GM23338 (cell line): Measurements from ENCODE around the gene BARX1. TPM values are rescaled to one million over a fixed set of nuclear protein-coding genes. Genes with fewer than 3 reads are reported as not detected.

ENCODE experiments used
- ATAC-seq: fragments of 200-7000 bp; cut with Tn5 transposase; 3 replicates; pipeline ENCODE4 v1.9.1; 2020
- DNase-seq: peaks from one replicate; pipeline ENCODE4 v3.0.0-alpha.2; 2015; ENCODE audit warnings: low spot score
- H2AFZ ChIP-seq: fragments of 200-600 bp; sonication (generic); 2 replicates; pipeline ENCODE4 v1.8.0; 2016; ENCODE audit warnings: antibody characterized with exemption, mild to moderate bottlenecking, moderate library complexity
- H3F3A ChIP-seq: fragments of 200-600 bp; sonication (generic); replicated peaks from 2 replicates; pipeline ENCODE4 v1.8.0; 2017; ENCODE audit warnings: antibody characterized with exemption, mixed run types, low read depth
- H3K27ac ChIP-seq: fragments of 200-600 bp; sonication (generic); 2 replicates; pipeline ENCODE4 v1.6.1; 2016; ENCODE audit warnings: low read depth
- H3K27me3 ChIP-seq: fragments of 200-600 bp; sonication (generic); 2 replicates; pipeline ENCODE4 v1.8.0; 2016; ENCODE audit warnings: mild to moderate bottlenecking, mixed run types, moderate library complexity; ENCODE audit not compliant: insufficient read depth
- H3K36me3 ChIP-seq: fragments of 200-600 bp; sonication (generic); 2 replicates; pipeline ENCODE4 v1.8.0; 2016; ENCODE audit warnings: mild to moderate bottlenecking; ENCODE audit not compliant: insufficient read depth
- H3K4me1 ChIP-seq: fragments of 200-600 bp; sonication (generic); 2 replicates; pipeline ENCODE4 v1.8.0; 2016; ENCODE audit warnings: mild to moderate bottlenecking, moderate library complexity; ENCODE audit not compliant: insufficient read depth
- H3K4me2 ChIP-seq: fragments of 200-600 bp; sonication (generic); 2 replicates; pipeline ENCODE4 v1.7.1; 2017; ENCODE audit warnings: mixed run types
- H3K4me3 ChIP-seq: fragments of 200-600 bp; sonication (generic); 2 replicates; pipeline ENCODE4 v1.6.1; 2016; ENCODE audit warnings: mixed run types
- H3K79me2 ChIP-seq: fragments of 200-600 bp; sonication (generic); replicated peaks from 2 replicates; pipeline ENCODE4 v1.8.0; 2017; ENCODE audit warnings: mild to moderate bottlenecking; ENCODE audit not compliant: insufficient read depth
- H3K9me2 ChIP-seq: fragments of 200-600 bp; sonication (generic); 2 replicates; pipeline ENCODE4 v1.8.0; 2017; ENCODE audit not compliant: insufficient read depth
- H4K20me1 ChIP-seq: fragments of 200-600 bp; sonication (generic); replicated peaks from 2 replicates; pipeline ENCODE4 v1.8.0; 2017; ENCODE audit warnings: mild to moderate bottlenecking; ENCODE audit not compliant: insufficient read depth
- H3K27ac Mint-ChIP-seq: 2 replicates; pipeline ENCODE4 v1.8.0; 2020; ENCODE audit warnings: inconsistent platforms, mild to moderate bottlenecking, moderate library complexity, mixed read lengths
- H3K27me3 Mint-ChIP-seq: 3 replicates; pipeline ENCODE4 v1.8.0; 2022; ENCODE audit warnings: low read depth, mild to moderate bottlenecking, moderate library complexity, mixed read lengths, inconsistent platforms; ENCODE audit not compliant: insufficient read depth, poor library complexity
- H3K36me3 Mint-ChIP-seq: 3 replicates; pipeline ENCODE4 v1.8.0; 2021; ENCODE audit warnings: low read depth, mild to moderate bottlenecking, inconsistent platforms, moderate library complexity, mixed read lengths
- H3K4me1 Mint-ChIP-seq: 3 replicates; pipeline ENCODE4 v1.8.0; 2020; ENCODE audit warnings: mild to moderate bottlenecking, inconsistent platforms, mixed read lengths
- H3K4me3 Mint-ChIP-seq: 3 replicates; pipeline ENCODE4 v1.8.0; 2021; ENCODE audit warnings: moderate library complexity, mild to moderate bottlenecking, inconsistent platforms, mixed read lengths
- H3K9me3 Mint-ChIP-seq: 3 replicates; pipeline ENCODE4 v1.8.0; 2020; ENCODE audit warnings: moderate library complexity, mild to moderate bottlenecking, inconsistent platforms, mixed read lengths
- EZH2 ChIP-seq: fragments of 200-600 bp; sonication (generic); IDR thresholded peaks from one replicate; pipeline ENCODE4 v1.8.0; 2017; ENCODE audit warnings: antibody characterized with exemption, mild to moderate bottlenecking, low read depth; ENCODE audit not compliant: unreplicated experiment
- POLR2AphosphoS5 ChIP-seq: IDR thresholded peaks from 2 replicates; pipeline ENCODE4 v1.6.1; 2016; ENCODE audit warnings: antibody characterized with exemption, low read depth
- ZNF114 ChIP-seq: fragments of 250-450 bp; sonication (Bioruptor Pico); IDR thresholded peaks from 2 replicates; pipeline ENCODE4 v1.5.0; 2020; ENCODE audit warnings: mild to moderate bottlenecking, moderate library complexity
- polyA plus RNA-seq: library from polyadenylated mRNA; unstranded; fragments of >200 nt; fragmentation: Nextera tagmentation; extraction: Ambion mirVana; gene quantifications from 2 replicates; pipeline ENCODE4 v1.2.1, GENCODE V29; 2016
- total RNA-seq: library from RNA; depleted of rRNA; stranded (reverse); fragments of >200 nt; shearing (Covaris generic); gene quantifications from 2 replicates; pipeline ENCODE4 v1.2.3, GENCODE V29; 2014
- TF ChIP-seq, protein P1 (sequence below): IDR thresholded peaks from 2 replicates; pipeline ENCODE4 v1.6.1; 2016; ENCODE audit warnings: antibody characterized with exemption
- TF ChIP-seq, protein P2 (sequence below): fragments of 250-450 bp; sonication (Bioruptor Pico); IDR thresholded peaks from 2 replicates; pipeline ENCODE4 v1.5.0; 2020; ENCODE audit warnings: mild to moderate bottlenecking, moderate library complexity
- TF ChIP-seq, protein P3 (sequence below): IDR thresholded peaks from one replicate; pipeline ENCODE4 v1.6.1; 2018; ENCODE audit warnings: antibody characterized with exemption; ENCODE audit not compliant: unreplicated experiment

BARX1 gene
- total and polyA plus RNA-seq, 2 experiments from 2014 or later: 0.87 to 1.6 TPM

DNA sequence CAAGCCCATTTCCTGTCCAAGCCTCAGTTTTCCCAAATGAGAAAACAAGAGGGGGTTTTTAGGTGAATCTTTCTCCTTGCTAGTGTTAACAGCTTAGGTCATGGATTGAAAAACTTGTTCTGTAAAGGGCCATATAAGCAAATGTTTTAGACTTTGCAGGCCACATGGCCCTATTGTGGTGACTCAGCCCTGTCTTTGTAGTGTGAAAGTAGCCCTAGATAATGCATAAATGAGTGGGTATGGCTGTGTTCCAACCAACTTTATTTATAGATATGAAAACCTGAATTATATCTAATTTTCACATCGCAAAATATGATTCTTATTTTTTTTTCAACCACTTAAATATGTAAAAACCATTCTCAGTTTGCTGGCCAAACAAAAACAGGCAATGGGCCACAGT is 6.9 kb upstream of the BARX1 start:
- no peak overlapping the region for H3K4me3 ChIP-seq
- TF ChIP-seq ZNF114 (CRISPR knock-in tag) (no peak), EZH2 (no peak), POLR2AphosphoS5 (no peak)
- TF ChIP-seq, protein P1, sequence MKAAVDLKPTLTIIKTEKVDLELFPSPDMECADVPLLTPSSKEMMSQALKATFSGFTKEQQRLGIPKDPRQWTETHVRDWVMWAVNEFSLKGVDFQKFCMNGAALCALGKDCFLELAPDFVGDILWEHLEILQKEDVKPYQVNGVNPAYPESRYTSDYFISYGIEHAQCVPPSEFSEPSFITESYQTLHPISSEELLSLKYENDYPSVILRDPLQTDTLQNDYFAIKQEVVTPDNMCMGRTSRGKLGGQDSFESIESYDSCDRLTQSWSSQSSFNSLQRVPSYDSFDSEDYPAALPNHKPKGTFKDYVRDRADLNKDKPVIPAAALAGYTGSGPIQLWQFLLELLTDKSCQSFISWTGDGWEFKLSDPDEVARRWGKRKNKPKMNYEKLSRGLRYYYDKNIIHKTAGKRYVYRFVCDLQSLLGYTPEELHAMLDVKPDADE: no peak
- TF ChIP-seq, protein P2, sequence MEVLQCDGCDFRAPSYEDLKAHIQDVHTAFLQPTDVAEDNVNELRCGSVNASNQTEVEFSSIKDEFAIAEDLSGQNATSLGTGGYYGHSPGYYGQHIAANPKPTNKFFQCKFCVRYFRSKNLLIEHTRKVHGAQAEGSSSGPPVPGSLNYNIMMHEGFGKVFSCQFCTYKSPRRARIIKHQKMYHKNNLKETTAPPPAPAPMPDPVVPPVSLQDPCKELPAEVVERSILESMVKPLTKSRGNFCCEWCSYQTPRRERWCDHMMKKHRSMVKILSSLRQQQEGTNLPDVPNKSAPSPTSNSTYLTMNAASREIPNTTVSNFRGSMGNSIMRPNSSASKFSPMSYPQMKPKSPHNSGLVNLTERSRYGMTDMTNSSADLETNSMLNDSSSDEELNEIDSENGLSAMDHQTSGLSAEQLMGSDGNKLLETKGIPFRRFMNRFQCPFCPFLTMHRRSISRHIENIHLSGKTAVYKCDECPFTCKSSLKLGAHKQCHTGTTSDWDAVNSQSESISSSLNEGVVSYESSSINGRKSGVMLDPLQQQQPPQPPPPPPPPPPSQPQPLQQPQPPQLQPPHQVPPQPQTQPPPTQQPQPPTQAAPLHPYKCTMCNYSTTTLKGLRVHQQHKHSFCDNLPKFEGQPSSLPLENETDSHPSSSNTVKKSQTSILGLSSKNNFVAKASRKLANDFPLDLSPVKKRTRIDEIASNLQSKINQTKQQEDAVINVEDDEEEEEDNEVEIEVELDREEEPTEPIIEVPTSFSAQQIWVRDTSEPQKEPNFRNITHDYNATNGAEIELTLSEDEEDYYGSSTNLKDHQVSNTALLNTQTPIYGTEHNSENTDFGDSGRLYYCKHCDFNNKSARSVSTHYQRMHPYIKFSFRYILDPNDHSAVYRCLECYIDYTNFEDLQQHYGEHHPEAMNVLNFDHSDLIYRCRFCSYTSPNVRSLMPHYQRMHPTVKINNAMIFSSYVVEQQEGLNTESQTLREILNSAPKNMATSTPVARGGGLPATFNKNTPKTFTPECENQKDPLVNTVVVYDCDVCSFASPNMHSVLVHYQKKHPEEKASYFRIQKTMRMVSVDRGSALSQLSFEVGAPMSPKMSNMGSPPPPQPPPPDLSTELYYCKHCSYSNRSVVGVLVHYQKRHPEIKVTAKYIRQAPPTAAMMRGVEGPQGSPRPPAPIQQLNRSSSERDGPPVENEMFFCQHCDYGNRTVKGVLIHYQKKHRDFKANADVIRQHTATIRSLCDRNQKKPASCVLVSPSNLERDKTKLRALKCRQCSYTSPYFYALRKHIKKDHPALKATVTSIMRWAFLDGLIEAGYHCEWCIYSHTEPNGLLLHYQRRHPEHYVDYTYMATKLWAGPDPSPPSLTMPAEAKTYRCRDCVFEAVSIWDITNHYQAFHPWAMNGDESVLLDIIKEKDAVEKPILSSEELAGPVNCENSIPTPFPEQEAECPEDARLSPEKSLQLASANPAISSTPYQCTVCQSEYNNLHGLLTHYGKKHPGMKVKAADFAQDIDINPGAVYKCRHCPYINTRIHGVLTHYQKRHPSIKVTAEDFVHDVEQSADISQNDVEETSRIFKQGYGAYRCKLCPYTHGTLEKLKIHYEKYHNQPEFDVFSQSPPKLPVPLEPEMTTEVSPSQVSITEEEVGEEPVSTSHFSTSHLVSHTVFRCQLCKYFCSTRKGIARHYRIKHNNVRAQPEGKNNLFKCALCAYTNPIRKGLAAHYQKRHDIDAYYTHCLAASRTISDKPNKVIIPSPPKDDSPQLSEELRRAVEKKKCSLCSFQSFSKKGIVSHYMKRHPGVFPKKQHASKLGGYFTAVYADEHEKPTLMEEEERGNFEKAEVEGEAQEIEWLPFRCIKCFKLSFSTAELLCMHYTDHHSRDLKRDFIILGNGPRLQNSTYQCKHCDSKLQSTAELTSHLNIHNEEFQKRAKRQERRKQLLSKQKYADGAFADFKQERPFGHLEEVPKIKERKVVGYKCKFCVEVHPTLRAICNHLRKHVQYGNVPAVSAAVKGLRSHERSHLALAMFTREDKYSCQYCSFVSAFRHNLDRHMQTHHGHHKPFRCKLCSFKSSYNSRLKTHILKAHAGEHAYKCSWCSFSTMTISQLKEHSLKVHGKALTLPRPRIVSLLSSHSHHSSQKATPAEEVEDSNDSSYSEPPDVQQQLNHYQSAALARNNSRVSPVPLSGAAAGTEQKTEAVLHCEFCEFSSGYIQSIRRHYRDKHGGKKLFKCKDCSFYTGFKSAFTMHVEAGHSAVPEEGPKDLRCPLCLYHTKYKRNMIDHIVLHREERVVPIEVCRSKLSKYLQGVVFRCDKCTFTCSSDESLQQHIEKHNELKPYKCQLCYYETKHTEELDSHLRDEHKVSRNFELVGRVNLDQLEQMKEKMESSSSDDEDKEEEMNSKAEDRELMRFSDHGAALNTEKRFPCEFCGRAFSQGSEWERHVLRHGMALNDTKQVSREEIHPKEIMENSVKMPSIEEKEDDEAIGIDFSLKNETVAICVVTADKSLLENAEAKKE: no peak
- TF ChIP-seq, protein P3, sequence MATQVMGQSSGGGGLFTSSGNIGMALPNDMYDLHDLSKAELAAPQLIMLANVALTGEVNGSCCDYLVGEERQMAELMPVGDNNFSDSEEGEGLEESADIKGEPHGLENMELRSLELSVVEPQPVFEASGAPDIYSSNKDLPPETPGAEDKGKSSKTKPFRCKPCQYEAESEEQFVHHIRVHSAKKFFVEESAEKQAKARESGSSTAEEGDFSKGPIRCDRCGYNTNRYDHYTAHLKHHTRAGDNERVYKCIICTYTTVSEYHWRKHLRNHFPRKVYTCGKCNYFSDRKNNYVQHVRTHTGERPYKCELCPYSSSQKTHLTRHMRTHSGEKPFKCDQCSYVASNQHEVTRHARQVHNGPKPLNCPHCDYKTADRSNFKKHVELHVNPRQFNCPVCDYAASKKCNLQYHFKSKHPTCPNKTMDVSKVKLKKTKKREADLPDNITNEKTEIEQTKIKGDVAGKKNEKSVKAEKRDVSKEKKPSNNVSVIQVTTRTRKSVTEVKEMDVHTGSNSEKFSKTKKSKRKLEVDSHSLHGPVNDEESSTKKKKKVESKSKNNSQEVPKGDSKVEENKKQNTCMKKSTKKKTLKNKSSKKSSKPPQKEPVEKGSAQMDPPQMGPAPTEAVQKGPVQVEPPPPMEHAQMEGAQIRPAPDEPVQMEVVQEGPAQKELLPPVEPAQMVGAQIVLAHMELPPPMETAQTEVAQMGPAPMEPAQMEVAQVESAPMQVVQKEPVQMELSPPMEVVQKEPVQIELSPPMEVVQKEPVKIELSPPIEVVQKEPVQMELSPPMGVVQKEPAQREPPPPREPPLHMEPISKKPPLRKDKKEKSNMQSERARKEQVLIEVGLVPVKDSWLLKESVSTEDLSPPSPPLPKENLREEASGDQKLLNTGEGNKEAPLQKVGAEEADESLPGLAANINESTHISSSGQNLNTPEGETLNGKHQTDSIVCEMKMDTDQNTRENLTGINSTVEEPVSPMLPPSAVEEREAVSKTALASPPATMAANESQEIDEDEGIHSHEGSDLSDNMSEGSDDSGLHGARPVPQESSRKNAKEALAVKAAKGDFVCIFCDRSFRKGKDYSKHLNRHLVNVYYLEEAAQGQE: no peak

More for the DNA sequence above, 6.9 kb upstream of the BARX1 start:
- Histone ChIP-seq H3K36me3 (no peaks in the 10 kb centered on the region), H4K20me1 (peaks cover 10% of the 10 kb centered on the region; the same call in 1 of the 2 replicates), H3K79me2 (no peaks in the 10 kb centered on the region), H3K9me2 (no peaks in the 10 kb centered on the region), H3K4me2 (no peak overlapping the region), H3K4me1 (peaks cover 36% of the 10 kb centered on the region), H3K27ac (no peak overlapping the region), H3K27me3 (peaks cover 59% of the 10 kb centered on the region), H3F3A (peaks cover 10% of the 10 kb centered on the region; the same call in 1 of the 2 replicates), H2AFZ (no peak overlapping the region)
- H3K4me3 Mint-ChIP-seq: no peak overlapping the region; the same call in 2 of the 3 replicates
- ATAC-seq (no peak), DNase-seq (no peak)
- no peak overlapping the region for H3K27ac Mint-ChIP-seq
- H3K4me1 Mint-ChIP-seq: peaks cover 26% of the 10 kb centered on the region
- no peaks in the 10 kb centered on the region for H3K36me3 Mint-ChIP-seq
- H3K9me3 Mint-ChIP-seq: peaks cover 4% of the 10 kb centered on the region; the same call in 2 of the 3 replicates
- H3K27me3 Mint-ChIP-seq: peaks cover 59% of the 10 kb centered on the region
